ENCODE results near the gene C2orf72.
A peak's percentile ranks its signal among the peaks of the same experiment; 100 is the strongest.
"Not testable (repeated sequence)": the region's sequence is repeated elsewhere in the genome, so short reads cannot be mapped to it uniquely, and the experiment has no call there.

Gene C2orf72

GRCh38 chr2:231047274-231047922 lies 10.1 kb downstream of the C2orf72 start:
- DNase-seq, result no peak

- no peak for DNase-seq
These were observed 10.9 kb downstream of the C2orf72 start for GRCh38 chr2:231047923-231048915.

- no peak for DNase-seq
These were observed 12.1 kb downstream of the C2orf72 start for GRCh38 chr2:231049286-231050017.

- no peak for DNase-seq
These were observed 12.9 kb downstream of the C2orf72 start for GRCh38 chr2:231050018-231050901.

DNA sequence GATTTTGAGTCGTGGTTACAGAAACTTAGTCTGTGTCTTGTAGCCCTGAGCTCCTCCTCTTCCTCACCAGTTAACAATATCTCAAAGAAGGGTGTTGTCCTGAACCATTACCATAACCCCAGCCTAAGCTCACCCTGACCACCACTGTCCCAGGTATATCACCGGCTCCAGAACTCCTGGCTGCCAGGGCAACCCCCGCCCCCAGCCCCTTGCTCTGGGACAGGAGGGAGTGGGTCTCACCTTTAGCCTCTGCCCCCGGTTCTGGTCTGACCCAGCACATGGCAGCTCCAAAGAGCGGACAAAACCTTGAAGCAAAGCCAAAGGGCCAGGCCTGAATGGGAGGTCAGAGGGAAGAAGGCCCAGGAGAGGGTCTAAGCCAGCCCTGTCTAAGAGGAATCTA lies 13.8 kb downstream of the C2orf72 start:
- no peak for DNase-seq

- DNase-seq, result peak; percentile 84
These were observed 15.4 kb downstream of the C2orf72 start for GRCh38 chr2:231052494-231053451.

- no peak for DNase-seq
These were observed 16.5 kb downstream of the C2orf72 start for GRCh38 chr2:231053846-231054245.

DNA sequence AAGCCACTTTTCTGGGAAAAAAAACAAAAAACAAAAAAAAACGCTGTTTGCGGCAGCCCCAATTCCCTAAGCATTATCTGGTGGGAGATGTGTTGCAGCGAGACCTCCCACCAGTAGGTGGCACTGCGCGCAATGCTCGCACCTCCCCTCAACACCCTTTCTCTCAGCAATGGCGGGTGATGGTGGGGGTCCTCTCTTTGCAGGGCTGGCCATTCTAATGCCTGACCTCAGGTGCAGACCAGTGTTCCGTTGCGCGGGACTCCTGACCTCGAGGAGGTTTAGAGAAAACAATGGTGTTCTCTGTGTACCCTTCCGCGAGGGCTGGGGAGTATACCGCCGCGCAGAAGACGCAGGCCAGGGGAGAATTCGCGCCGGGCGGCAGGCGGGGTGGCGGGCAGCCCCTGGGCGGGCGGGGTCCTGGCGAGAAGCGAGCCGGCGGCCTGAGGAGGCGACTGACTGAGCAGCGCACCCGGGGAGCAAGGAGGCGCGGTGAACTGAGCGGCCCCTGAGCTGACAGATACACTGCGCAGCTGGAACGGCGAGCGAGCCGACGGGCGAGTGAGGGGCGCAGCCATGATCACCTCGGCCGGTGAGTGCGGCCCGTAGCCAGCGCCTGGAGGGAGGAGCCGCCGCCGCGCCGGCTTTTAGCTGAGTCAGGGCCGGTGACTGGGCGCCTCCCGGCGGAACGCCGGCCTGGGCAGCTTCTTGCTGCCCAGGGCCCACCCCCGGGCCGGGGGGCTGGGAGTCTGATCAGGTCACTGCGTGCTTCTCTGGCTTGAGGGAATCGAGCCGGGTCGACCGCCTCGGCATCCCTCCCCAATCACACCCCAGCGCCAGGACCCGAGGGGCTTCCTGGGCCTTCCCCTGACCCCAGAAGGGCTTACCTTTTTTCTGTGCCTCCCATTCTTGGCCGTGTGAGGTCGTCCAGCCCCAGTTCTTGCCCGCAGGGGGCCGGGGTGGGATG lies 19.4 kb downstream of the C2orf72 start, which contains the start of gene PSMD1:
Gene PSMD1 (plus strand): TSS at position 415 of the 964 bp plus-strand sequence. CDS start 159 bp downstream, at position 574.
- peak; percentile 94 for DNase-seq

DNA sequence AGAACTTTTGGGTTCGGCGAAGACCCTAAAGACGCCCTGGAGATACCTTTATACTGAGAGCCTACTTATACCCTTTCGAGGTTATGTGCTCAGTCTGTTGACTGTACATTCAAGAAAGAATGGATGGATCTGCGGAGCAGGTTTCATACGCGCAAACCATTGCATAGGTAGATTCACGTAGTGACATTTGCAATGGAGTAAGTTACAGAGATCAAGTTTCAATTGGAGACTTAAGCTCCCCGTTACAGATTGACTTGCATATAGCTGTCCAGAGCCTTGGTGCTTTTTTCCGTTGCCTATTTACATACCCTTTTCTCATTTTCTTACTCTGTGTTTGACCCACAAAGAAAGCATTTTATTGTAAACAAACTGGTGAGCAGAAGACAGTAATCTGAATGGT lies 20.3 kb downstream of the C2orf72 start:
- no peak for DNase-seq

- no peak for DNase-seq
These were observed 21.6 kb downstream of the C2orf72 start for GRCh38 chr2:231058761-231059550.

- DNase-seq, result no peak
These were observed 22.4 kb downstream of the C2orf72 start for GRCh38 chr2:231059756-231060155.

DNA sequence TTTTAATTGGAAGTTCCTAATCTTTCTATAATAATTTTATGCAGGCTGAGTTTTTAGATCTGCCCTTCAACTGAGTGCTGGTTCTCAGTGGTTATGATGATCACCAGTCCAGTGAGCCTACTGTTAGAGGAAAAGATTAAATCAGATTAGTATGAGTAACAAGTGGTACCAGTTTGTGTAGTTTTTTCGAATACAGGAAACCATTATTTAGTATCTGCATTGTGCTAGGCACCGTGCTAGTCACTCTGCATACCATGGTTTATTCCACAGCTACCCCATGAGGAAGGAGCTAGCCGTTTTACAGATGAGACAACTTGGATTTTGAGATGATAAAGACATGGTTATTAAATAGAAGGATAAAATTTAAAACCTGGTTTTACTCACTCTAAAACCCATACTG lies 25.5 kb downstream of the C2orf72 start:
- DNase-seq, result no peak

- DNase-seq, result no peak
These were observed 26.0 kb downstream of the C2orf72 start for GRCh38 chr2:231063347-231063746.

DNA sequence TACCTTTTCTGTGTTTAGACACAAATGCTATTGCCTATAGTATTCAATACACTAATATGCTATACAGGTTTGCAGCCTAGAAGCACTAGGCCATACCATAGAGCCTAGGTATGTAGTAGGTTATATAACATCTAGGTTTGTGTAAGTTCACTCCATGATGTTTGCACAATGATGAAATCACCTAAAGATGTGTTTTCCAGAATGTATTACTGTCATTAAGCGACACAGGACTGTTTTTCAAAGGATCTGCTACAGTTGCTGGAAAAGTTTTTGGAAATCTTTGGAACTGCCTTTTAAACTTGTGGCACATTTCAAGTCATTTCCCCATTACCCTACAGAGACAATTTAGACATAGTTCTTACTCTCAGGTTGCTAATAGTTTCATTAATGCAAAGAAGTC lies 28.6 kb downstream of the C2orf72 start:
- no peak for DNase-seq

- DNase-seq, result not testable (repeated sequence)
These were observed 30.2 kb downstream of the C2orf72 start for GRCh38 chr2:231067531-231067930.

DNA sequence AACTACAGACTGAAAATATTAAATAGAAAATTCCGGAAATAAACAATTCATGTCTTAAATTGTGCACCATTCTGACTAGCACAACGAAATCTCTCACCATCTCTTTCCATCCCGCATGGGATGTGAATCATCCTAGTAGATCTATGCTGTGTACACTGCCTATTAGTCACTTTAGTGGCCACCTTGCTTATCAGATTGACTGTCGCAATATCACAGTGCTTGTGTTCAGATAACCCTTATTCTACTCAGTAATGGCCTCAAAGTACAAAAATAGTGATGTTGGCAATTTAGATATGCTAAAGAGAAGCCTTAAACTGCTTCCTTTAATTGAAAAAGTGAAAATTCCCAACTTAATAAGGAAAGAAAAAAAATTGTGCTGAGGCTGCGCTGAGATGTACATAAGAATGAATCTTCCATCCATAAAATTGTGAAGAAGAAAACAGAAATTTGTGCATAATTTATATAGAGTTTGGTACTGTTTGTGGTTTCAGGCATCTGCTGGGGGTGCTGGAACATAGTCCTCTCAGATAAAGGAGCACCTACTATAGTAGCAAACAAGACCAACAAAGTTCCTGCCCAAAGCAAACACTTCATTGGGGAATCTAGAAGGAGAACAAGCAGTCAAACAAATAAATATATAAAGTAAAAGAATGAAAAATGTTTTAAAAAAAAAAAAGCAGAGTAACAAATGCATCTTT lies 31.4 kb downstream of the C2orf72 start:
- no peak for DNase-seq

DNA sequence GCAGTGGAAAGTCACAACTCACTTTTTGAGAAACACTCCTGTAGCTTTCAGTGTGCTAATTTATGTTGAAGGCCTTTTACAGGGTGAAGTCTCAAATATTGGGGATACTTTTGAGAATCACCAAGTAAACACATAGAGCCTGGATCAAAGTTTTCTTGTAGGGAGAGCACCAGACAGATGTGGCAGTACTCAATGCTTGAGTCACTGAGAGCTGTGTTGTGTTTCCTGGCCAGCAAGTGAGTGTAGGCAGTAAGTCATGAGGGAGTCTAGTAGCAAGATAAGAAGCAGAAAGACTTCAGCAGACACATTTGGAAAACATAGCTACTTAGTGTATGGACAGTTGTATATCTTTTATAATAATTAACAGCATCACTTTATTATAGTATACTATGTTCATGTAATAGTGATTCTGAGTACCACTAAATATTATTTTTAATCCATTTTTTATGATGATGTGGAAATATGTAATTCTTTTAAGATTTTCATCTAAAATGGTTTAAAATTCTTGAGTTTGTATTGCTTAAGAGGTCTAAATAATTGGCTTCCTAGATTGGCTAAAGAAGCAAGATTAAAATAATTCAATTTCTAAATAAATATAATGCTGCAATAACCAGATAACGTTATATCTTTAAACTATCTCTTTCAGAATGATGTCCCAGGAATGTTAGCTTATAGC lies 32.2 kb downstream of the C2orf72 start:
- no peak for DNase-seq
